Ovary (tissue), 9 donors: ENCODE data around the gene SLC4A8. TPM values are rescaled to one million over a fixed set of nuclear protein-coding genes. Genes with fewer than 3 reads are reported as not detected.

Experiments used
- DNase-seq, 5 donors: peaks; one replicate each; pipeline ENCODE4 v3.0.0-alpha.2; 2019 to 2020
- H3K27ac ChIP-seq, 2 donors: fragments of 200-600 bp; one replicate each; pipeline versions ENCODE4 v1.5.1 to v1.8.0; 2019 to 2022
- H3K27me3 ChIP-seq: fragments of 200-600 bp; one replicate; pipeline ENCODE4 v1.8.0; 2022
- H3K36me3 ChIP-seq: fragments of 200-600 bp; sonication (generic); one replicate; pipeline ENCODE4 v1.5.1; 2019
- H3K4me1 ChIP-seq: one replicate; pipeline ENCODE4 v1.8.1; 2013; ENCODE audit warnings: mild to moderate bottlenecking, moderate library complexity; ENCODE audit not compliant: insufficient read depth
- H3K4me3 ChIP-seq: fragments of 200-600 bp; sonication (generic); one replicate; pipeline ENCODE4 v1.5.1; 2017
- H3K9me3 ChIP-seq, 2 donors: fragments of 200-600 bp in 1 of 2; sonication (generic) in 1 of 2; one replicate each; pipeline versions ENCODE4 v1.5.1 to v1.8.1; 2013 to 2019; ENCODE audit warnings: mild to moderate bottlenecking in 1 of 2, moderate library complexity in 1 of 2
- CTCF ChIP-seq, 3 donors: fragments of 450-650 bp in 2 of 3; fragments of 200-600 bp in 1 of 3; IDR thresholded peaks; one replicate each; pipeline versions ENCODE4 v1.5.1 to v1.8.0; 2016 to 2022; ENCODE audit warnings: antibody characterized with exemption in 3 of 3, mild to moderate bottlenecking in 1 of 3
- EP300 ChIP-seq: sonication (generic); formaldehyde crosslinking; IDR thresholded peaks from one replicate; pipeline ENCODE4 v1.6.1; 2017; ENCODE audit warnings: antibody characterized with exemption
- POLR2A ChIP-seq: fragments of 450-650 bp; IDR thresholded peaks from one replicate; pipeline ENCODE4 v1.6.1; 2017; ENCODE audit warnings: antibody characterized with exemption, mild to moderate bottlenecking, moderate library complexity
- WGBS, 3 donors: extraction: QIAGEN DNeasy Blood & Tissue Kit in 1 of 3; methylation state at CpG; one replicate each; pipeline versions ENCODE4 v1.1.5 to v1.1.7; 2013 to 2017; 5-methylcytosine and 5-hydroxymethylcytosine counted together
- intact Hi-C, 4 donors: fragments of 100-400 bp; cut with DNase I; formaldehyde crosslinking; loops; one replicate each; pipeline versions ENCODE4 v1.11.0 to v1.15.1; 2022 to 2023
- polyA plus RNA-seq, 2 donors: library from polyadenylated mRNA; stranded (reverse); fragments of 200-250 nt in 1 of 2; fragments of 350-450 nt in 1 of 2; fragmentation: Illumina TruSeq in 1 of 2; extraction: RNeasy Lipid Tissue Mini Kit (QIAGEN cat#74804) in 1 of 2; gene quantifications; one replicate each; pipeline ENCODE4 v1.2.3, GENCODE V29; 2013 to 2014
- total RNA-seq, 7 donors: library from RNA; depleted of rRNA in 2 of 7; stranded (reverse); fragments of >200 nt in 2 of 7; fragmentation: NEBNext Ultra II Directional in 3 of 7; extraction: Animal tissue kit (Norgen Biotek cat#: 25700) in 3 of 7; gene quantifications; one replicate each; pipeline versions ENCODE4 v1.1.0 to v1.2.4, GENCODE V29; 2016 to 2023
- donor health status: DM: no; HTN: no; CAD: no; lungs with moderate emphysema.
- donor health status: DM: no; HTN: no; CAD: no.
- donor health status: Bipolar disorder and iron deficiency.
- donor health status: DM: yes; HTN: yes; CAD: no.
- donor health status: DM: no; HTN: no; CAD: no.
- donor health status: DM: yes; HTN: yes; CAD: no.

The SLC4A8 gene
- total and polyA plus RNA-seq, 9 donors, result 1.5 to 18.5 (median 7.8) TPM

GRCh38 chr12:51519755-51520154 lies 95.1 kb downstream of the SLC4A8 start:
- TF ChIP-seq EP300 (no peak), POLR2A (no peak), CTCF (IDR thresholded peaks at IDR 0.05) (no peak)
- DNase-seq, result no peak
- H3K36me3 ChIP-seq, result no peaks in the 10 kb centered on the region
- WGBS, 3 donors, result 83 to 91% (median 89%) methylated on average over 2 of the region's 2 CpGs
- no peak overlapping the region for H3K4me3 ChIP-seq
- no peak overlapping the region for H3K27ac ChIP-seq
- no peaks in the 10 kb centered on the region for H3K4me1 ChIP-seq
- no peaks in the 10 kb centered on the region for H3K27me3 ChIP-seq
- no peaks in the 10 kb centered on the region for H3K9me3 ChIP-seq
- intact Hi-C loops, result no loop called here

GRCh38 chr12:51520576-51521325 lies 96.1 kb downstream of the SLC4A8 start:
- no peaks in the 10 kb centered on the region for H3K4me1 ChIP-seq
- H3K27ac ChIP-seq, result no peak overlapping the region
- no peak overlapping the region for H3K4me3 ChIP-seq
- no peaks in the 10 kb centered on the region for H3K9me3 ChIP-seq
- no peak for TF ChIP-seq EP300
- TF ChIP-seq POLR2A, result no peak
- no peak for TF ChIP-seq CTCF (IDR thresholded peaks at IDR 0.05)
- H3K27me3 ChIP-seq, result no peaks in the 10 kb centered on the region
- intact Hi-C loops, result no loop called here
- H3K36me3 ChIP-seq, result no peaks in the 10 kb centered on the region
- no peak for DNase-seq
- WGBS, 3 donors, result 69 to 74% (median 71%) methylated on average over 13 of the region's 13 CpGs

GRCh38 chr12:51521554-51522276 lies 97.1 kb downstream of the SLC4A8 start:
- Histone ChIP-seq H3K27ac (no peak overlapping the region), H3K27me3 (no peaks in the 10 kb centered on the region), H3K4me1 (no peaks in the 10 kb centered on the region), H3K4me3 (no peak overlapping the region), H3K9me3 (no peaks in the 10 kb centered on the region), H3K36me3 (no peaks in the 10 kb centered on the region)
- 87 to 92% (median 89%) methylated on average over 9 of the region's 9 CpGs for WGBS, 3 donors
- DNase-seq, result no peak
- no peak for TF ChIP-seq POLR2A
- intact Hi-C loops, result no loop called here

GRCh38 chr12:51522696-51523095 lies 98.1 kb downstream of the SLC4A8 start:
- DNase-seq, result no peak
- H3K36me3 ChIP-seq, result no peaks in the 10 kb centered on the region
- no peak overlapping the region for H3K4me3 ChIP-seq
- H3K9me3 ChIP-seq, result no peaks in the 10 kb centered on the region
- no peaks in the 10 kb centered on the region for H3K4me1 ChIP-seq
- TF ChIP-seq POLR2A (no peak), EP300 (no peak)
- intact Hi-C loops, result no loop called here
- WGBS, 3 donors, result 73 to 86% (median 76%) methylated on average over 5 of the region's 5 CpGs
- H3K27me3 ChIP-seq, result no peaks in the 10 kb centered on the region
- H3K27ac ChIP-seq, result no peak overlapping the region

GRCh38 chr12:51524386-51524901 lies 99.8 kb downstream of the SLC4A8 start:
- Histone ChIP-seq H3K27ac (no peak overlapping the region), H3K36me3 (no peaks in the 10 kb centered on the region), H3K9me3 (no peaks in the 10 kb centered on the region), H3K4me3 (no peak overlapping the region), H3K27me3 (no peaks in the 10 kb centered on the region), H3K4me1 (no peaks in the 10 kb centered on the region)
- WGBS, 3 donors, result 67 to 82% (median 67%) methylated on average over 6 of the region's 6 CpGs
- intact Hi-C loops, result no loop called here
- DNase-seq, result no peak
- TF ChIP-seq CTCF (IDR thresholded peaks at IDR 0.05) (no peak), POLR2A (no peak), EP300 (no peak)
